Endothelial cell (in vitro differentiated cells): ENCODE measurements around the gene FAM124B. TPM values are rescaled to one million over a fixed set of nuclear protein-coding genes. Genes with fewer than 3 reads are reported as not detected.
A peak's percentile ranks its signal among the peaks of the same experiment; 100 is the strongest.

Experiments
- DNase-seq: peaks from one replicate; pipeline ENCODE4 v3.0.0; 2021; ENCODE audit warnings: low spot score
- H3K27ac Mint-ChIP-seq: one replicate; pipeline ENCODE4 v1.8.0; 2021; ENCODE audit warnings: mixed read lengths, inconsistent platforms; ENCODE audit not compliant: unreplicated experiment
- H3K27me3 Mint-ChIP-seq: one replicate; pipeline ENCODE4 v1.8.0; 2021; ENCODE audit warnings: mild to moderate bottlenecking, moderate library complexity, mixed read lengths, inconsistent platforms; ENCODE audit not compliant: unreplicated experiment
- H3K36me3 Mint-ChIP-seq: one replicate; pipeline ENCODE4 v1.8.0; 2021; ENCODE audit warnings: mild to moderate bottlenecking, low read depth, mixed read lengths, inconsistent platforms; ENCODE audit not compliant: unreplicated experiment
- H3K4me1 Mint-ChIP-seq: one replicate; pipeline ENCODE4 v1.8.0; 2021; ENCODE audit warnings: mild to moderate bottlenecking, mixed read lengths, inconsistent platforms; ENCODE audit not compliant: unreplicated experiment
- H3K4me3 Mint-ChIP-seq: one replicate; pipeline ENCODE4 v1.8.0; 2021; ENCODE audit warnings: mild to moderate bottlenecking, mixed read lengths, inconsistent platforms; ENCODE audit not compliant: unreplicated experiment
- H3K9me3 Mint-ChIP-seq: one replicate; pipeline ENCODE4 v1.8.0; 2021; ENCODE audit warnings: mixed read lengths, inconsistent platforms; ENCODE audit not compliant: unreplicated experiment
- total RNA-seq: library from RNA; stranded (reverse); fragmentation: NEBNext Ultra II Directional; extraction: Animal tissue kit (Norgen Biotek cat#: 25700); gene quantifications from one replicate; pipeline ENCODE4 v1.2.1, GENCODE V29; 2021; ENCODE audit not compliant: unreplicated experiment
- TF ChIP-seq, protein P1 (sequence below): fragments of 200-600 bp; sonication (generic); IDR thresholded peaks from one replicate; pipeline ENCODE4 v1.5.0; 2021; ENCODE audit warnings: antibody characterized with exemption; ENCODE audit not compliant: unreplicated experiment

FAM124B gene
- total RNA-seq, 1 donor from 2014 or later, result 269 TPM

GRCh38 chr2:224378701-224379097 is 23.2 kb downstream of the FAM124B start:
- peaks cover 27% of the 10 kb centered on the region for H3K4me1 Mint-ChIP-seq
- H3K27ac Mint-ChIP-seq, result no peak overlapping the region
- no peak for DNase-seq
- peaks cover 48% of the 10 kb centered on the region for H3K36me3 Mint-ChIP-seq
- TF ChIP-seq, protein P1, sequence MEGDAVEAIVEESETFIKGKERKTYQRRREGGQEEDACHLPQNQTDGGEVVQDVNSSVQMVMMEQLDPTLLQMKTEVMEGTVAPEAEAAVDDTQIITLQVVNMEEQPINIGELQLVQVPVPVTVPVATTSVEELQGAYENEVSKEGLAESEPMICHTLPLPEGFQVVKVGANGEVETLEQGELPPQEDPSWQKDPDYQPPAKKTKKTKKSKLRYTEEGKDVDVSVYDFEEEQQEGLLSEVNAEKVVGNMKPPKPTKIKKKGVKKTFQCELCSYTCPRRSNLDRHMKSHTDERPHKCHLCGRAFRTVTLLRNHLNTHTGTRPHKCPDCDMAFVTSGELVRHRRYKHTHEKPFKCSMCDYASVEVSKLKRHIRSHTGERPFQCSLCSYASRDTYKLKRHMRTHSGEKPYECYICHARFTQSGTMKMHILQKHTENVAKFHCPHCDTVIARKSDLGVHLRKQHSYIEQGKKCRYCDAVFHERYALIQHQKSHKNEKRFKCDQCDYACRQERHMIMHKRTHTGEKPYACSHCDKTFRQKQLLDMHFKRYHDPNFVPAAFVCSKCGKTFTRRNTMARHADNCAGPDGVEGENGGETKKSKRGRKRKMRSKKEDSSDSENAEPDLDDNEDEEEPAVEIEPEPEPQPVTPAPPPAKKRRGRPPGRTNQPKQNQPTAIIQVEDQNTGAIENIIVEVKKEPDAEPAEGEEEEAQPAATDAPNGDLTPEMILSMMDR, result no peak
- no peaks in the 10 kb centered on the region for H3K9me3 Mint-ChIP-seq
- peak overlapping the region; percentile 59 for H3K4me3 Mint-ChIP-seq
- H3K27me3 Mint-ChIP-seq, result peaks cover 5% of the 10 kb centered on the region

DNA sequence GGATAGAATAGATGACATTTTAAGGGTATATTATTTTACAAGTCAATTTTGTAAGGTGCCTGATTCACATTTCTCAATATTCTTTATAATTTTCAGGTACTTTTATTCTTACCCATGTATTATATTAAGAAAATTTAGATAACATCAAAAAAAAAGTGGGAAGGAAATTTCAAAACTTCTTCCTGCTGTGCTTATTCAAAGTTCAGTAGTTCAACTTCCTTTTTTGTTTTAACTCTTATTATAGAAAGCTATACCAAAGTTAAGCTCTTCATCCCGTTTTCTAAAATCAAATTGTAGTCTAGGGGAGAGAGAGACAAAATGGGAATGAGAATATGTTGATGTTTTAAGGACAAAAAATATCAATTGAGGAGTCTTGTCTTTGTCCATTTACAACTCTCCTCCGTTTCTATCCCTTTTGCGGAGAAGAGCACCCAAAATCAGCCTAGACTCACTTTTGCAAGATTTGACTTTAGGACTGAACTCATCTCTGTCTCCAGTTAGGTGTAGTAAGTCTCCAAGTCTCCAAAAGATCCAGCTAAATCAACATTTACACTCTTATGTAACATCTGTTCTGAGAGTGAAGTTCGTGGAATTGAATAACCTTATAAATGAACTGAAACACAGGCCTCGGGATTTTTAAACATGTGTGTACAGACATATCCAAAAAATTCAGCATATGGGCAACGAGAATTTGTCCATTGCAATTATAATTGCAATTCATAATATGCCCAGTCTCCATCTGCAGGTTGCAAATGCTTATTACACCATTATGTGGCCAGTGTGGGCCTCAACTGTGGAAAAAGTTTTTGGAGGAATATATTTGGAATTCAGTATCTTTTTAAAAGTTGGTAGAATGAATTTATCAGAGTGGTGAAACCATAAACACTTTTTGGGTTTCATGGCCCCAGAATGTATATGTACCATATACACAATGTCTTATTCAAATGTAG is 23.9 kb downstream of the FAM124B start:
- H3K27ac Mint-ChIP-seq, result no peak overlapping the region
- H3K9me3 Mint-ChIP-seq, result no peaks in the 10 kb centered on the region
- DNase-seq, result no peak
- H3K4me1 Mint-ChIP-seq, result peaks cover 27% of the 10 kb centered on the region
- H3K36me3 Mint-ChIP-seq, result peaks cover 48% of the 10 kb centered on the region
- peaks cover 3% of the 10 kb centered on the region for H3K27me3 Mint-ChIP-seq
- H3K4me3 Mint-ChIP-seq, result peak overlapping the region; percentile 59
- TF ChIP-seq, protein P1, result no peak

GRCh38 chr2:224372641-224373040 is 29.3 kb downstream of the FAM124B start:
- Mint-ChIP-seq H3K9me3 (no peaks in the 10 kb centered on the region), H3K27ac (no peak overlapping the region), H3K27me3 (peaks cover 7% of the 10 kb centered on the region), H3K4me3 (no peak overlapping the region), H3K4me1 (no peaks in the 10 kb centered on the region), H3K36me3 (peaks cover 4% of the 10 kb centered on the region)
- TF ChIP-seq, protein P1, result no peak
- no peak for DNase-seq

DNA sequence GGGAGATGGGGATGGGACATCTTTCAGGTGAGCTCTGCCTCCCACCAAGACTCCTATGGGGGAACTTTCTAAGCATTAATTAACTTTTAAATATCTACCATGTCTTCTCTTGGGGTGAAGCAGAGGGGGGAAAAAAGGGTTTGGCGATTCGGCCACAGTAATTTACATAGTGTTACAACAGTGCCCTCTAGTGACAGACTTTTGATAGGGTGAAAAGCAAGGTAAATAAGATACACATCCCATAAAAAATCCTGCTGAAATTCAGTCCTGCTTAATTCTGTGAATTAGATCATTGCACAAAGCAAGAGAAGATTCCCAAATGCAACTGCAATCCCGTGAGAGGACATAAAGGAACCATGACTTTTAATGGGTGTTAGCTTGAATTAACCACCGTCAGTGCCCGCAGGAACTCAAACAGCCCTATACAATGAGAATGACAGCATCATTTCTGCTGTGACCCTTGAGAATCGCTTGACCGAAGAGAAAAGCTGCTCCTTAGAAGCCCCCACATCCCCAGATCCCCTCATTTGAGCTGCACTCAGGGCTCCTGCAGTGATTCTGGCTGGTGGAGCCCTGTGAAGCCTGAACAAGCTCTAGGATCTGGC is 32.8 kb downstream of the FAM124B start:
- Mint-ChIP-seq H3K27ac (no peak overlapping the region), H3K9me3 (no peaks in the 10 kb centered on the region), H3K4me1 (no peaks in the 10 kb centered on the region), H3K4me3 (no peak overlapping the region), H3K36me3 (no peaks in the 10 kb centered on the region), H3K27me3 (peaks cover 6% of the 10 kb centered on the region)
- TF ChIP-seq, protein P1, result peak; percentile 68
- DNase-seq, result peak; percentile 20
